ENCODE measurements around the gene COL4A2. TPM values are rescaled to one million over a fixed set of nuclear protein-coding genes. Genes with fewer than 3 reads are reported as not detected.

Gene COL4A2
- polyA plus RNA-seq, 1 donor (not counting 4 experiments of a cell fraction or from before 2014, with no cell fraction given), result 30.7 TPM

- Histone ChIP-seq H3K4me2 (ENCODE audit: control insufficient read depth, extremely low read depth, insufficient read depth, low read depth, low read length) (peak overlapping the region; percentile 93), H3K4me1 (ENCODE audit: control insufficient read depth, extremely low read depth, insufficient read depth, low read length) (peaks cover 46% of the 10 kb centered on the region), H3K36me3 (ENCODE audit: control insufficient read depth in 2 of 2, extremely low read depth in 1 of 2, insufficient read depth in 2 of 2, low read length in 2 of 2) (peaks cover 0 to 8% of the 10 kb centered on the region in 2 experiments), H3K9ac (ENCODE audit: control insufficient read depth, extremely low read depth, insufficient read depth, low read length) (no peak overlapping the region), H3K79me2 (ENCODE audit: control insufficient read depth, insufficient read depth, low read length) (peaks cover 77% of the 10 kb centered on the region), H3K9me3 (ENCODE audit: control insufficient read depth, low read depth, low read length) (no peaks in the 10 kb centered on the region), H3K27me3 (ENCODE audit: control insufficient read depth, extremely low read depth, insufficient read depth, low read length) (no peaks in the 10 kb centered on the region), H3K4me3 (ENCODE audit: control insufficient read depth in 2 of 3, extremely low read depth in 1 of 3, insufficient read depth in 2 of 3, low read depth in 1 of 3, low read length in 3 of 3) (peak overlapping the region; percentile 74 to 92 (median 79)), H3K9me1 (ENCODE audit: control insufficient read depth, extremely low read depth, insufficient read depth, low read length) (peaks cover 2% of the 10 kb centered on the region), H3K27ac (ENCODE audit: control insufficient read depth, insufficient read depth, low read length) (no peak overlapping the region), H2AFZ (ENCODE audit: control insufficient read depth, low read length) (no peak overlapping the region), H4K20me1 (ENCODE audit: control insufficient read depth, extremely low read depth, insufficient read depth, low read length) (no peaks in the 10 kb centered on the region)
- dilution Hi-C loops (cut with MboI; ENCODE audit: extremely low pct_ligation_motif_present, low sequenced_read_pairs), result no loop called here
- TF ChIP-seq EZH2 (IDR thresholded peaks at IDR 0.05; ENCODE audit: low read length) (no peak), CTCF (optimal IDR thresholded peaks at IDR 0.05 in 1 of 3, IDR thresholded peaks at IDR 0.05 in 1 of 3, conservative IDR thresholded peaks at IDR 0.05 in 1 of 3; ENCODE audit: extremely low read depth in 1 of 3, insufficient read depth in 2 of 3, low read length in 3 of 3) (no peak)
- no peak for FAIRE-seq
- no peak for DNase-seq (ENCODE audit: low read depth, low spot score)
These were observed 1.5 kb upstream of the COL4A2 start for GRCh38 chr13:110305544-110305943.

GRCh38 chr13:110305949-110306339, 1.1 kb upstream of the COL4A2 start:
- H3K27ac ChIP-seq (ENCODE audit: control insufficient read depth, insufficient read depth, low read length), result peak overlapping the region; percentile 54
- DNase-seq (ENCODE audit: low read depth, low spot score) (no peak), FAIRE-seq (peak; percentile 53)
- H4K20me1 ChIP-seq (ENCODE audit: control insufficient read depth, extremely low read depth, insufficient read depth, low read length), result no peaks in the 10 kb centered on the region
- no peaks in the 10 kb centered on the region for H3K27me3 ChIP-seq (ENCODE audit: control insufficient read depth, extremely low read depth, insufficient read depth, low read length)
- H3K36me3 ChIP-seq (ENCODE audit: control insufficient read depth in 2 of 2, extremely low read depth in 1 of 2, insufficient read depth in 2 of 2, low read length in 2 of 2), result peaks cover 0 to 11% of the 10 kb centered on the region in 2 experiments
- H3K4me3 ChIP-seq (ENCODE audit: control insufficient read depth in 2 of 3, extremely low read depth in 1 of 3, insufficient read depth in 2 of 3, low read depth in 1 of 3, low read length in 3 of 3), result peak overlapping the region; percentile 74 to 92 (median 79)
- peak overlapping the region; percentile 93 for H3K4me2 ChIP-seq (ENCODE audit: control insufficient read depth, extremely low read depth, insufficient read depth, low read depth, low read length)
- H3K9ac ChIP-seq (ENCODE audit: control insufficient read depth, extremely low read depth, insufficient read depth, low read length), result peak overlapping the region; percentile 80
- no peak overlapping the region for H2AFZ ChIP-seq (ENCODE audit: control insufficient read depth, low read length)
- TF ChIP-seq CTCF (optimal IDR thresholded peaks at IDR 0.05 in 1 of 3, IDR thresholded peaks at IDR 0.05 in 1 of 3, conservative IDR thresholded peaks at IDR 0.05 in 1 of 3; ENCODE audit: extremely low read depth in 1 of 3, insufficient read depth in 2 of 3, low read length in 3 of 3) (no peak), EZH2 (IDR thresholded peaks at IDR 0.05; ENCODE audit: low read length) (no peak)
- peaks cover 47% of the 10 kb centered on the region for H3K4me1 ChIP-seq (ENCODE audit: control insufficient read depth, extremely low read depth, insufficient read depth, low read length)
- no peaks in the 10 kb centered on the region for H3K9me3 ChIP-seq (ENCODE audit: control insufficient read depth, low read depth, low read length)
- dilution Hi-C loops (cut with MboI; ENCODE audit: extremely low pct_ligation_motif_present, low sequenced_read_pairs), result no loop called here
- H3K79me2 ChIP-seq (ENCODE audit: control insufficient read depth, insufficient read depth, low read length), result peaks cover 80% of the 10 kb centered on the region
- peaks cover 2% of the 10 kb centered on the region for H3K9me1 ChIP-seq (ENCODE audit: control insufficient read depth, extremely low read depth, insufficient read depth, low read length)

Measured in keratinocyte (primary cell).